ENCODE data around the gene GMCL2.

- TF ChIP-seq CTCF (conservative IDR thresholded peaks at IDR 0.05 in 1 of 2, IDR thresholded peaks at IDR 0.05 in 1 of 2; ENCODE audit: extremely low read depth in 1 of 2, insufficient read depth in 1 of 2, low read depth in 1 of 2, low read length in 2 of 2) (no peak), EZH2 (IDR thresholded peaks at IDR 0.05; ENCODE audit: borderline replicate concordance, low read length) (no peak)
These were observed 20.7 kb upstream of the GMCL2 start for GRCh38 chr5:178207917-178208280.

Measured in mammary epithelial cell (primary cell).